ENCODE results near the gene EPB41. TPM values are rescaled to one million over a fixed set of nuclear protein-coding genes. Genes with fewer than 3 reads are reported as not detected.

The EPB41 gene
- total and polyA plus RNA-seq, 7 donors = 13.2 to 35.1 (median 27.1) TPM

GRCh38 chr1:29119121-29119929 lies 205.0 kb downstream of the EPB41 start:
- Histone ChIP-seq H3K27me3 (no peaks in the 10 kb centered on the region), H3K4me3 (no peak overlapping the region), H3K27ac (peak overlapping the region; percentile 7 to 99 (median 99)), H3K36me3 (no peaks in the 10 kb centered on the region), H3K4me1 (peaks cover 0 to 49% (median 43%) of the 10 kb centered on the region in 4 donors), H3K9me3 (no peaks in the 10 kb centered on the region)
- intact Hi-C loops (cut with DNase I) = no loop called here
- no peak for DNase-seq
- WGBS, 2 donors = 81 to 85% methylated on average over 12 of the region's 12 CpGs
- TF ChIP-seq POLR2AphosphoS5 (IDR thresholded peaks at IDR 0.05) (peak in 1 of 4 donors; percentile 35), EP300 (IDR thresholded peaks at IDR 0.05) (no peak)

GRCh38 chr1:29120367-29120766 lies 206.0 kb downstream of the EPB41 start:
- TF ChIP-seq CTCF (IDR thresholded peaks at IDR 0.05) (no peak), POLR2AphosphoS5 (IDR thresholded peaks at IDR 0.05) (no peak)
- H3K4me3 ChIP-seq = peak overlapping the region in 3 of 4 donors; percentile 48 to 75 (median 70)
- H3K27ac ChIP-seq = peak overlapping the region; percentile 7 to 99 (median 99)
- intact Hi-C loops (cut with DNase I) = loop anchor here (5.0 to 10.0 kb wide), 4 partner anchors 38 to 1584 kb away; partner anchors contain the start of gene EPB41
- 91 to 92% methylated on average over 6 of the region's 6 CpGs for WGBS, 2 donors
- H3K4me1 ChIP-seq = peaks cover 0 to 55% (median 49%) of the 10 kb centered on the region in 4 donors
- no peaks in the 10 kb centered on the region for H3K27me3 ChIP-seq
- no peaks in the 10 kb centered on the region for H3K9me3 ChIP-seq
- DNase-seq = no peak
- H3K36me3 ChIP-seq = no peaks in the 10 kb centered on the region

GRCh38 chr1:29120947-29121485 lies 206.6 kb downstream of the EPB41 start:
- intact Hi-C loops (cut with DNase I) = loop anchor here (5.0 to 10.0 kb wide), 4 partner anchors 39 to 1584 kb away; partner anchors contain the start of gene EPB41
- H3K36me3 ChIP-seq = no peaks in the 10 kb centered on the region
- TF ChIP-seq EP300 (IDR thresholded peaks at IDR 0.05) = no peak
- peak in 1 of 4 donors; percentile 7 for TF ChIP-seq POLR2AphosphoS5 (IDR thresholded peaks at IDR 0.05)
- TF ChIP-seq POLR2A (IDR thresholded peaks at IDR 0.05) = no peak
- peak; percentile 56 to 82 (median 77) for TF ChIP-seq CTCF (IDR thresholded peaks at IDR 0.05)
- peak overlapping the region; percentile 96 to 99 (median 99) for H3K27ac ChIP-seq
- H3K9me3 ChIP-seq = no peaks in the 10 kb centered on the region
- WGBS, 2 donors = 32 to 34% methylated on average over 42 of the region's 42 CpGs
- H3K27me3 ChIP-seq = no peaks in the 10 kb centered on the region
- peak overlapping the region; percentile 48 to 75 (median 72) for H3K4me3 ChIP-seq
- H3K4me1 ChIP-seq = peaks cover 0 to 61% (median 56%) of the 10 kb centered on the region in 4 donors
- DNase-seq = peak; percentile 83

- TF ChIP-seq CTCF (IDR thresholded peaks at IDR 0.05) (peak in 1 of 4 experiments; percentile 27), POLR2AphosphoS5 (IDR thresholded peaks at IDR 0.05) (no peak)
These were observed 207.2 kb downstream of the EPB41 start for GRCh38 chr1:29121516-29121935.

More at GRCh38 chr1:29121516-29121935, 207.2 kb downstream of the EPB41 start:
- peaks cover 0 to 61% (median 56%) of the 10 kb centered on the region in 4 donors for H3K4me1 ChIP-seq
- intact Hi-C loops (cut with DNase I) = loop anchor here (5.0 to 10.0 kb wide), 4 partner anchors 39 to 1583 kb away; partner anchors contain the start of gene EPB41
- H3K36me3 ChIP-seq = no peaks in the 10 kb centered on the region
- WGBS, 2 donors = 2% methylated on average over 59 of the region's 59 CpGs
- H3K27ac ChIP-seq = peak overlapping the region; percentile 96 to 99 (median 99)
- H3K27me3 ChIP-seq = no peaks in the 10 kb centered on the region
- DNase-seq = no peak
- H3K4me3 ChIP-seq = peak overlapping the region; percentile 48 to 75 (median 72)
- no peaks in the 10 kb centered on the region for H3K9me3 ChIP-seq

Measured in sigmoid colon (tissue), 7 donors.